ENCODE data around the gene FAM168B.
"Not testable (repeated sequence)": the region's sequence is repeated elsewhere in the genome, so short reads cannot be mapped to it uniquely, and the experiment has no call there.

The FAM168B gene

GRCh38 chr2:131094463-131095281, 1.4 kb upstream of the FAM168B start:
- DNase-seq, result no peak

GRCh38 chr2:131093696-131094462, 619 bp upstream of the FAM168B start:
- peak; percentile 27 for DNase-seq

- peak; percentile 50 for DNase-seq
These were observed 728 bp downstream of the FAM168B start for GRCh38 chr2:131092458-131093005.

- DNase-seq, result no peak
These were observed 7.6 kb downstream of the FAM168B start for GRCh38 chr2:131085646-131086045.

GRCh38 chr2:131081190-131081589, 12.1 kb downstream of the FAM168B start:
- DNase-seq, result no peak

GRCh38 chr2:131079931-131080330, 13.3 kb downstream of the FAM168B start:
- not testable (repeated sequence) for DNase-seq

- no peak for DNase-seq
These were observed 15.3 kb downstream of the FAM168B start for GRCh38 chr2:131077966-131078365.

- DNase-seq, result no peak
These were observed 15.9 kb downstream of the FAM168B start for GRCh38 chr2:131077182-131077846.

GRCh38 chr2:131076707-131077106, 16.6 kb downstream of the FAM168B start:
- DNase-seq, result no peak

GRCh38 chr2:131075578-131075977, 17.7 kb downstream of the FAM168B start:
- not testable (repeated sequence) for DNase-seq

GRCh38 chr2:131068172-131068571, 25.1 kb downstream of the FAM168B start:
- not testable (repeated sequence) for DNase-seq

GRCh38 chr2:131067465-131068125, 25.7 kb downstream of the FAM168B start:
- no peak for DNase-seq

GRCh38 chr2:131064589-131065512, 28.4 kb downstream of the FAM168B start:
- DNase-seq, result no peak

- DNase-seq, result no peak
These were observed 29.6 kb downstream of the FAM168B start for GRCh38 chr2:131063501-131064283.

GRCh38 chr2:131058920-131059319, 34.3 kb downstream of the FAM168B start:
- no peak for DNase-seq

GRCh38 chr2:131058214-131058843, 34.9 kb downstream of the FAM168B start:
- DNase-seq, result no peak

- DNase-seq, result no peak
These were observed 36.4 kb downstream of the FAM168B start for GRCh38 chr2:131056932-131057287.

- no peak for DNase-seq
These were observed 36.9 kb downstream of the FAM168B start for GRCh38 chr2:131056204-131056931.

Data from stimulated activated CD4-positive, alpha-beta T cell treated with anti-CD3 and anti-CD28 coated beads, Interleukin-4, amount 100 ng/mL, for 24 hours (primary cell).